ENCODE results near the gene TMEM132E.

- TF ChIP-seq, protein P1, sequence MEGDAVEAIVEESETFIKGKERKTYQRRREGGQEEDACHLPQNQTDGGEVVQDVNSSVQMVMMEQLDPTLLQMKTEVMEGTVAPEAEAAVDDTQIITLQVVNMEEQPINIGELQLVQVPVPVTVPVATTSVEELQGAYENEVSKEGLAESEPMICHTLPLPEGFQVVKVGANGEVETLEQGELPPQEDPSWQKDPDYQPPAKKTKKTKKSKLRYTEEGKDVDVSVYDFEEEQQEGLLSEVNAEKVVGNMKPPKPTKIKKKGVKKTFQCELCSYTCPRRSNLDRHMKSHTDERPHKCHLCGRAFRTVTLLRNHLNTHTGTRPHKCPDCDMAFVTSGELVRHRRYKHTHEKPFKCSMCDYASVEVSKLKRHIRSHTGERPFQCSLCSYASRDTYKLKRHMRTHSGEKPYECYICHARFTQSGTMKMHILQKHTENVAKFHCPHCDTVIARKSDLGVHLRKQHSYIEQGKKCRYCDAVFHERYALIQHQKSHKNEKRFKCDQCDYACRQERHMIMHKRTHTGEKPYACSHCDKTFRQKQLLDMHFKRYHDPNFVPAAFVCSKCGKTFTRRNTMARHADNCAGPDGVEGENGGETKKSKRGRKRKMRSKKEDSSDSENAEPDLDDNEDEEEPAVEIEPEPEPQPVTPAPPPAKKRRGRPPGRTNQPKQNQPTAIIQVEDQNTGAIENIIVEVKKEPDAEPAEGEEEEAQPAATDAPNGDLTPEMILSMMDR (IDR thresholded peaks at IDR 0.05): no peak
- no peak for TF ChIP-seq POLR2A (IDR thresholded peaks at IDR 0.05)
Measured at GRCh38 chr17:34670618-34671017, 91.2 kb downstream of the TMEM132E start.

Data from adrenal gland (tissue), 5 donors.